NK-92 (cell line): ENCODE results near the gene PROCA1.
A peak's percentile ranks its signal among the peaks of the same experiment; 100 is the strongest.
"Not testable (repeated sequence)": the region's sequence is repeated elsewhere in the genome, so short reads cannot be mapped to it uniquely, and the experiment has no call there.

Source experiments
- DNase-seq: peaks from one replicate; lab custom pipeline; 2025; ENCODE audit not compliant: unreplicated experiment; lab: John Stamatoyannopoulos, UW

PROCA1 gene

DNA sequence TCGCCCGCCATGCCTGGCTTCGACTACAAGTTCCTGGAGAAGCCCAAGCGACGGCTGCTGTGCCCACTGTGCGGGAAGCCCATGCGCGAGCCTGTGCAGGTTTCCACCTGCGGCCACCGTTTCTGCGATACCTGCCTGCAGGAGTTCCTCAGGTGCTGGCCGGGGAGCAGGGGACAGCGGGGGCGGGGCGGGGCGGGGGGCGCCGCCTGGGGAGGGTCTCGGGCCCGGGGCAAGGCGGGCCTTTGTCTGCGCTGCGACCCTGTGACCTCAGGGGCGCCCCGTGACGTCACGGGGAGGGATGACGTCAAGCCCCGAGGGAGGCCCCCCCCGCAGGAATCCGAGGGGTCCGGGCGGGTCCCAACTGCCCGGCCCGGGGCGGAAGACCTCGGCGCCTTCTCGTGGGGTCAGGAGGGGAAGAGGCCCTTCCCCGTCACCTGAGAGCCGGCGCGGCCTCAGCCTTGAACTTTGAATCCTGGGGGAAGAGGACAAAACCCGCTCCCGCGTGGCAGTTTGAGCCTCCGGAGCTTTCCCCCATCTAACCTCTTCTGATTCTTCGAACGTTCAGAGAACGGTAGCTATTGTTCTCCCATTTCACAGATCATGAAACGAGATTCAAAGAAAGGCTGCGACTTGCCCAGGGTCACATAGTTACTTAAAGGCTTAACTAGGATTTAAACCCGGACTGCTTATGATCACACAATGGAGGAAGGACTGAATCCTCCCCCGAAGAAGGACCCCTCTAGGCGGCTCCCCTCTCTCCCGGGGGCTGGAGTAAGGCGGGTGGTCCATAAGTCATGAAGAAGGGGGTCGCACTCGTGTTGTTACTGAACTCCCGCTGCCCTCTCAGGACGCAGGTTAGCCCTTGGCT, 32.6 kb upstream of the PROCA1 start:
- DNase-seq: no peak

- no peak for DNase-seq
Observed at GRCh38 chr17:28743243-28744103, 31.8 kb upstream of the PROCA1 start, which contains the start of gene TRAF4. Gene TRAF4, plus strand, starts transcription at chr17:28744011. Its CDS starts 102 bp downstream, at chr17:28744113.

DNA sequence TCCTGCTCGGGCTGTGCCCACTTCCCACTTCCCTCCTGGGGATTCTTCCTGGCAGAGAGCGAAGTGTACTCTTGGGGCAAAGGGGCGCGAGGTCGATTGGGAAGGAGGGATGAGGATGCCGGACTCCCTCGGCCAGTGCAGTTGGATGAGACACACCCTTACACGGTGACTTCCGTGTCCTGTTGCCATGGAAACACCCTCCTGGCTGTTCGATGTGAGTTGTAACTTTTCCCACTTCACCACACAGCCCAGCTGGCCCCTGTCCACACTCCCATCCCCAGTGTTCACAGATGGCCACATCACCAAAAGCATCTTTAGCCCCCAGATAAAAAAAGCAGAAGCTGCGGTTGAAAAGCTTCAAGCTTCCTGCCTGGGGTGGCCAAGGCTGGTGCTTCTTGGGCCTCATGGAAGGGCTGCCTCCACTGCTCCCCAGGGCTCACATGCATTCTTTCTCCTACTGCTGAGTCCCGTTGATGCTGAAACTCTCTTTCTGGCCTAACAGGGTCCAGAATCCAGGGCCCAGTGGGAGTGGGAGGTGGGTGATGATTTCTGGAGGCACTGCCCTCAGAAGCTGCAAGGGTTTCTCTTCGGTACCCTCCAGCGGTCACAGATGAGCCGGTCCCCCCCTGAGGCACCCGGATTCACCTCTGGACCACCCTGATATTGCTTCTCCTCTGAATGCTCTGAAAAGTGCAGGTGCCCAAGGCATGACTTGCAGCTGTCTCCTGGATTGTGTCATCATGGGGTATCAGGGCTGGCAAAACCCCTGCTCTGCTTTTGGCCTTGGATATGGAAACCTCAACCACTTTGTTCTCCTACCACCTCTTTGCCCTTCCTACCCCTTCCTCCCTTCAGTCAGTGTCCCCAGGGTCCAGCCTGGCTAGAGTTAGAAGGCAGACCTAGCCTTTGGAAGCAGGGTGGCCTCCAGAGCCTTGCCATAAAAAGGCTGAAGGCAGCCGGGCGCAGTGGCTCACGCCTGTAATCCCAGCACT, 30.0 kb upstream of the PROCA1 start:
- DNase-seq: no peak

DNA sequence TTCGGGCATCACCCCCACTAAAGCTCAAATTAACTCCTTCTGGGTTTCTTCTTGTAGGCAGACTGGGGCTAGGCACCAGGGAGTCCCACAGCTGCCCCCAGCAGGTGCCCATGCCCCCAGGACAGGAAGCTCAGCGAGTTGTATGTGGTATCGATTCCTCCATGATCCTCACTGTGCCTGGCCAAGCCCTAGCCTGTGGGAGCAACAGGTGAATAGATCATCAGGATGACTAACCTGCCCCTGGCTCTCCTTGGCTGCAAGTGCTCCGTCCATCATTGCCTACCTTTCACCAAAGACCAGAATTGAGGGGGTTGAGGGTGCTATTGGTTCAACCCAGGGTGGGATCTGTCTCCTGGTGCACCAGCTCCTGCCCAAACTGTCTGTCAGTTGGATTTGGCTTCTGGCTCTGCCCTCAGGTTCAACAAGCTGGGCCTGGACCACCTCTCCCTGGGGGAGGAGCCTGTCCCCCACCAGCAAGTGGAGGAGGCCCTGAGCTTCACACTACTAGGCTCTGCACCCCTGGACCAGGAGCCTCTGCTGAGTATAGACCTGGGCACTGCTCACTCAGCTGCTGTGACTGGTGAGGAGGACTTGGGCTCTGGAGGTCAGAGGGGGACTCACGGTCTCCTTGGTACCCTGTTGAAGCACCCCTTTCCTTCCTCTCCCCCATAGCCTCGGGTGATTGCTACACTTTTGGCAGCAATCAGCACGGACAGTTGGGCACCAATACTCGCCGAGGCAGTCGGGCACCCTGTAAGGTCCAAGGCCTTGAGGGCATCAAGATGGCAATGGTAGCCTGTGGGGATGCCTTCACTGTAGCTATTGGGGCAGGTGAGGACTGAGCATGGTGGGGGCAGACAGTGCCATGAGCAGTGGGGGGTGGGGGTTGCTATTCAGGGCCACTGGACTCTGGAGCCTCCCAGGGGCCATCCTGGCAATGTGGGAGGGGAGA, 29.0 kb upstream of the PROCA1 start:
- no peak for DNase-seq

- no peak for DNase-seq
Observed at GRCh38 chr17:28738680-28739384, 27.1 kb upstream of the PROCA1 start.

DNA sequence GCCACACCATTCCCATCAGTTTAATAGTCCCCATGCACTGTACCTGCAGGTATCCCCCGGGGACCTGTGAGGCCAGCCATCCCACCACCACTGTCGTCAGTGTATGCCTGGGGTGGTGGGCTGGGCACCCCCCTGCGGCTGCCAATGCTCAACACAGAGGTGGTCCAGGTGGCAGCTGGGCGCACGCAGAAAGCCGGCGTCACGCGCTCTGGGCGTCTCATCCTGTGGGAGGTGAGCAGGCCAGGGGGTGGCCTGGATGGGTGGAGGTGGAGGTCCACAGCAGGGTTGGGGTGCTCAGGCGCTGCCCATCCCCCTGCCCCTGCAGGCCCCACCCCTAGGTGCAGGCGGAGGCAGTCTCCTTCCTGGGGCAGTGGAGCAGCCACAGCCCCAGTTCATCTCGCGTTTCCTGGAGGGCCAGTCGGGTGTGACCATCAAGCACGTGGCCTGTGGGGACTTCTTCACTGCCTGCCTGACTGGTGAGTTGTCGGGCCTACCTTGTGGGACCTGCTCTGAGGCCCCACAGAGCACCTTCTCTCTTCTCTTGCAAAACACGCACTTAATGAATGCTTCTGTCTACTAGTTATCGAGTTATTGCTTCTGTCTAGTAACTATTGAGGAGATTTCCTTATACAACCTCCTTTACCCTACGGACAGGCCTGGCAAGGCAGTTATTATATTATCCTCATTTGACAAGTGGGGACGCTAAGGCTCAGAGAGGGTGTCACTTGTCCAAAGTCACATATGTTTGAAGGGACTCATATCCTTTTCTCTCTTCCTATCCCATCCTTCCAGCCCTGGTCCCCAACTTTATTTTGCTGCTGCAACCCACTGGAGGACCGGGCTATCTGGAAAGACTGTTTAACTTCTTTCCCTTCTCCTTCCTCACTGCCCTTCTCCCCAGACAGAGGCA, 26.3 kb upstream of the PROCA1 start:
- no peak for DNase-seq

DNA sequence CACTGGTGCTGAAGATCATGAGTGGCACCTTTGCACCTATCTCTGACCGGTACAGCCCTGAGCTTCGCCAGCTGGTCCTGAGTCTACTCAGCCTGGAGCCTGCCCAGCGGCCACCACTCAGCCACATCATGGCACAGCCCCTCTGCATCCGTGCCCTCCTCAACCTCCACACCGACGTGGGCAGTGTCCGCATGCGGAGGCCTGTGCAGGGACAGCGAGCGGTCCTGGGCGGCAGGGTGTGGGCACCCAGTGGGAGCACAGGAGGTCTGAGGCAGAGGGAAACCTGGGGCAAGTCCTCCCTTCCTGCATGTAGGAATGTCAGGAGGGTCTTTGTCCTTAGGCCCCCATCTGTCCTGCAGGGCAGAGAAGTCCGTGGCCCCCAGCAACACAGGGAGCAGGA, 25.6 kb upstream of the PROCA1 start:
- no peak for DNase-seq

DNA sequence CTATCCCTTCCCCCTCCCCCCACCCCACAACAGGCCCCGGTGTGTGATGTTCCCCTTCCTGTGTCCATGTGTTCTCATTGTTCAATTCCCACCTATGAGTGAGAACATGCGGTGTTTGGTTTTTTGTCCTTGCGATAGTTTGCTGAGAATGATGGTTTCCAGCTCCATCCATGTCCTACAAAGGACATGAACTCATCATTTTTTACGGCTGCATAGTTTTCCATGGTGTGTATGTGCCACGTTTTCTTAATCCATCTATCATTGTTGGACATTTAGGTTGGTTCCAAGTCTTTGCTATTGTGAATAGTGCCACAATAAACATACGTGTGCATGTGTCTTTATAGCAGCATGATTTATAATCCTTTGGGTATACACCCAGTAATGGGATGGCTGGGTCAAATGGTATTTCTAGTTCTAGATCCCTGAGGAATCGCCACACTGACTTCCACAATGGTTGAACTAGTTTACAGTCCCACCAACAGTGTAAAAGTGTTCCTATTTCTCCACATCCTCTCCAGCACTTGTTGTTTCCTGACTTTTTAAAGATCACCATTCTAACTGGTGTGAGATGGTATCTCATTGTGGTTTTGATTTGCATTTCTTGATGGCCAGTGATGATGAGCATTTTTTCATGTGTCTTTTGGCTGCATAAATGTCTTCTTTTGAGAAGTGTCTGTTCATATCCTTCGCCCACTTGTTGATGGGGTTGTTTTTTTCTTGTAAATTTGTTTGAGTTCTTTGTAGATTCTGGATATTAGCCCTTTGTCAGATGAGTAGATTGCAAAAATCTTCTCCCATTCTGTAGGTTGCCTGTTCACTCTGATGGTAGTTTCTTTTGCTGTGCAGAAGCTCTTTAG, 24.5 kb upstream of the PROCA1 start:
- not testable (repeated sequence) for DNase-seq

DNA sequence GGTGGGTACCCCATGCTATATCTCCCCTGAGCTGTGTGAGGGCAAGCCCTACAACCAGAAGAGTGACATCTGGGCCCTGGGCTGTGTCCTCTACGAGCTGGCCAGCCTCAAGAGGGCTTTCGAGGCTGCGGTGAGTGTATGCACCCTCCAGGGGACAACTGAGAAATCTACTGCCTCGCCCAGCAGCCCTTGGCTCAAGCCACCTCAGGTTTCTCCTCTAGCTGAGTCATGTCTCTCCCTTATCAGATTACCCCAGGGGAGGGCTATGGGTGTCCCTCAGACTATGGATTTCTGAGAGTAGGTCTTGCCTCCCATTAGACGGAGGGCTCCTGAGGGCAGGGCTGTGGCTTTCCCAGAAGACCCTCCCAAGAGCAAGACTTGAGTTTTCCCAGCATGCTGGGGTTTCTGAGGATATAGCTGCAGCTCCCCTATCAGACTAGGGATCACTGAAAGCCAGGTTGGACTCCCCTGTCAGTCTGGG, 23.6 kb upstream of the PROCA1 start:
- no peak for DNase-seq

DNA sequence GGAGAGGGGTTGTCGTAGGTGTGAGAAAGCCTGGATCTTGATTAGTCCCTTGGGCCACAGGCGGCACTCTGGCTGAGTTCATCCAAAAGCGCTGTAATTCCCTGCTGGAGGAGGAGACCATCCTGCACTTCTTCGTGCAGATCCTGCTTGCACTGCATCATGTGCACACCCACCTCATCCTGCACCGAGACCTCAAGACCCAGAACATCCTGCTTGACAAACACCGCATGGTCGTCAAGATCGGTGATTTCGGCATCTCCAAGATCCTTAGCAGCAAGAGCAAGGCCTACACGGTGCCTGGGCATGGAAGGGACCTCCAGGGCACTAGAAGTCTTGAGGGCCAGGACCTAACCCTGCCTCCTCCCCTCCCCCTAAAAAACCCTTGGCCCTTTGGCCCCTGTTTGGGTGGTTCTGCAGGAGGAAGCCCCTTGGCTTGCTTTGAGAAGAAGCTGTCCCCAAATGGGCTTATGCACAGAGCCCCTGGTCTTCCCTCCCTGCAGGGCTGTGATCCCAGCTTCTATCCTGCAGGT, 23.1 kb upstream of the PROCA1 start:
- DNase-seq: no peak

GRCh38 chr17:28733346-28733745, 21.7 kb upstream of the PROCA1 start:
- DNase-seq: no peak

- DNase-seq: no peak
Observed at GRCh38 chr17:28729950-28730330, 18.3 kb upstream of the PROCA1 start.

GRCh38 chr17:28728364-28729200, 16.9 kb upstream of the PROCA1 start, which contains the start of gene NEK8:
Gene NEK8, plus strand, starts transcription at chr17:28728788. Its CDS starts 26 bp downstream, at chr17:28728814.
- DNase-seq: peak; percentile 77

- peak; percentile 41 for DNase-seq
Observed at GRCh38 chr17:28726627-28727491, 15.2 kb upstream of the PROCA1 start.

DNA sequence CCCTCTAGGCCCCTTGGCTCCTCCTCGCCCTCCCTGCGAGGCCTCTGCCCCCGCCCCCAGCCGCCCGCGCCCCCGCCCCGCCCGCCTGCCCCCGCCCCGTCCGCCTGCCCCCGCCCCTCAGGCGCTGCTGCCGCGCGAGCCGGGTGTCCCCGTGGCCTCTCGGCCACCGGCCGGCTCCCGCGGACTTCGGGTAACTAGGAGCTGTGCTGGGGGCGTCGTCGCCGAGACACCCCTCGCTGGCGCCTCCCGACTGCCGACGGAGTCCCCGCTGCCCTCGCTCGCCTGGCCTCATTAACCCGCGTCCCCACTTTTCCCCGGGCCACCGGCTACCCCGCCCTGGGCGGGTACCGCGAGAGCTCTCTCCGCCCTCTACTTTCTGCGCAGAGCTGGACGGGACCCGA, 14.5 kb upstream of the PROCA1 start, which contains the start of gene TLCD1:
TLCD1 (minus strand) TSS at position 8 of the 401 bp plus-strand sequence. CDS start 136 bp downstream, outside the sequence.
- no peak for DNase-seq
